Left renal cortex interstitium (tissue), 4 donors: Measurements from ENCODE around the gene CIP2A. TPM values are rescaled to one million over a fixed set of nuclear protein-coding genes. Genes with fewer than 3 reads are reported as not detected.

Source experiments
- DNase-seq, 4 donors: peaks; one replicate each; pipeline ENCODE4 v3.0.0-alpha.2; 2013; ENCODE audit warnings: low read depth in 4 of 4, low spot score in 2 of 4, missing footprints in 1 of 4
- polyA plus RNA-seq, 4 donors: library from polyadenylated mRNA; unstranded; fragments of 120-200 nt; gene quantifications; one replicate each; pipeline ENCODE4 v1.2.1, GENCODE V29; 2013; ENCODE audit not compliant: insufficient read length in 4 of 4

CIP2A gene
- polyA plus RNA-seq, 4 donors = 17.0 to 20.5 (median 19.1) TPM

DNA sequence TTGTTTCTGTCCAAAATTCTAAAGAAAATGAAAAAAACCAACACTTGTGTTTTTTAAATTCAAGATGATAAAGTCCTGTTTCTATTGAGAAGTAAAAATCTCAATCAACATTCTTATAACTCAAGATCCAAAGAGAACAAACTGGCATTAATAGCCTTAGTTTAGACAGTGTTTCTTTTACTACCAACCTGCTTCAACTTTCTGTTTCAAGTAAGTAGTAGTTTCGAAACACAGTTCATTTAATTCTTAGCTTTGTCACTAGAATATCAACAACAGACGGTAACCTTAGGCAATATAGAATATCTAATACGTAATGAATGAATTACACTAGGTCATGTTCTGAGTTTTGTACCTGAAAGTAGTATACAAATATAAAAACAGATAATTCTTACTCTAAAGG is 23.7 kb downstream of the CIP2A start:
- no peak for DNase-seq

DNA sequence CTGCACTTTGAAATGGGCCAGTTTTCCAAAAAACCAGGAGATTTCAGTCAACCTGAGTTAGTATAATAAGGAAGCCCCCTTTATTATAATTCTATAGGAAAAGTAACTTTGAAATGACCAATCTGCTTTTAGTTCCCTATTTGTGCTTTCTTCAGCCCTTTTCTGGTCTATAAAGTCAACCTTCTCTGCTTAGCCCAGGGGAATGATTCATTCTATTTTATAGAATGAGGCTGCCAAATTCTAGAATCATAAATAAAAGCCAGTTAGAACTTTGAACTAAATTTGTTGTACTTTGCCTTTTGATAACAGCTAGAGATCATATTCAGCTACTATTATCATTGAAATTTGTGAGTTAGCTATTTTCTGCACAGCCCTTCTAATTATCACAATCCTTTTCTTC is 24.7 kb downstream of the CIP2A start:
- DNase-seq = no peak

DNA sequence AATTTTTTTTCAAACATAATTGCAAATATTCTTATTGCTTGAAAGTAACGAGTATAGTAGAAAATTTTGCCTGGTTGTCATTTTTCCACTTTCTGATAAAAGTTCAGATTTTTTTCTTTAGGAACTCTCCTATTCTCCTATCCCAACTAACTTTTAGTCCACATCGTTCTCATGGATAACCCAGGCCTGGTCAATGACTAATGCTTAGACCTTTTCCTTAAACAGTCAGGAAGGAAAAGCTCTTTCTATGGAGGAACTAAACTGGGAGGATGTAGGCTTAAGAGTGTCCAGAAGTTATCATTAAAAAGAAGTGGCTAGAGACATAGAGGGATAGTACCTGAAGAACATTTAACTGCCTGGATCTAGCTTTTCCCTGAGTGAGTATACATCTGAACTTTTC is 26.7 kb downstream of the CIP2A start:
- no peak for DNase-seq

DNA sequence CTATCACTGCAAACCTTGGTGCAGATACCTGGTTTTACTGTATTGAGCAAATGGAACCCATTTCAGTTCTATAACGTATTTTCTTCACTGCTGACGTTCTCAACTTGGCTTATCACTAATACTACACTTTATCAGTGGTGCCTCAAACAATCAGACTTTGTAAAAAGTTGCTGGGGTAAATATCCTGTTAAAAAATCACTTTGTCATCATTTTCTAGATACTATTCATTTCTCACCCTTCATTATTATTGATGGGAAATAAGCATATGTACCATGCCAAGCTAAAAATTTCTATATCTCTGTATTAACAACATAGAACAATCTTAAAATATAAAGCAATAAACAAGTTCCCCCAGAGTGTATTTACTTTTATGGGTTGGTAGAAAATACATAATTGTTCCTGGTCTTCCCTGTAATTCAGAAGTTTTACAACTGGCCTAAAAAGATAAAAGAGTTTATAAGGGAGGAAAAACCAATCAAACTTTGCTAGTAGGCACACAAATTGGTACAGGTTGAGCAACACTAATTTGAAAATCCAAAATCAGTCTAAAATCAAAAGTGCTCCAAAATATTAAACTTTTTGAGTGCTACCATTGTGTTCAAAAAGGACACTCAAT is 33.2 kb downstream of the CIP2A start:
- no peak for DNase-seq

DNA sequence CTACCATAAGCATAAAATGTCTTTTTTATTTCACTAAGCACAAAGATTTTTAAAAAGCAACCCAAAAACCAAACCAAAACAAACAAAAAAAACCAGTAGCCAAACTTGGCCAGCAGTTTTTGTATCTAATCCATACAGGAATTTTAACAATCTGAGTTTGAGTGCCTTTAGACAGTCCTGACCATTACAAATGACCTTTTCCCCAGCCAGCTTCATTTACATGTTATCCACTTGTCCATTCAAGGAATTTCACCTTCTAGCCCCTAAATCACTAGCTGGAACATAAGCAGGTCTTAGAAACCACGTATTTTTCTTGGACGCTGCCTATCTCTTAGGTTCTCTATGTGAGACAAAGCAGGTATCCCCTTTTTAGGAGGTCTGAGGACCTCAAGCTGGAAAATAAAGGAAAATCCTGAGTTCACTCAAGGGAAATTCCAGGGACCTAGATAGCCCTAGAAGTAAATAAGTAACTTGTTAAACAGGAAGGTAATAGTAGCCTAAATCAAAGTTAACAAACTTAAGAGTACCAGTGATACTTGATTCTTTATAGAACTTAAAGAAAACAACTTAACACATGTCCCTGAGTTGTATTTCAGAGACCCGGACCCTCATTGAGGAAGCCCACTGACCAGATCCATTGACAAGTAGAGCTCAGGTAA is 34.2 kb downstream of the CIP2A start:
- no peak for DNase-seq

DNA sequence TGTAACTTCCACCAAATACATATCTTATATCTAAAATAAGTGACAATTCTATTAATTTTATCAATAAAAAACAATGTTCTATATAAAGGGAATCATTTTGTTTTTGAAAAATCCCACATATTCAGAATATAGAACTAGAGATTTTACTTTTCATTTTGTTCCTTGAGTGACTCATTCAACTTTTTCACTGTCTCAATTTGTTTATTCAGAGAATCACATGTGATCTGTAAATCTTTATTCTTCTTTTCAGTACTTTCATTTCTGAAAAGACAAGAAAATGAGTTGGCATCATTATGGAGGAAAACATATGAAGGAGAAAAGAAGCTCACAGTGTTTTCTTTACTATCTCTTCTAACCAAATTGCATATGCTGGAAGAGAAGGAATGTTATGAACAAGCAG is 35.0 kb downstream of the CIP2A start:
- DNase-seq = no peak

DNA sequence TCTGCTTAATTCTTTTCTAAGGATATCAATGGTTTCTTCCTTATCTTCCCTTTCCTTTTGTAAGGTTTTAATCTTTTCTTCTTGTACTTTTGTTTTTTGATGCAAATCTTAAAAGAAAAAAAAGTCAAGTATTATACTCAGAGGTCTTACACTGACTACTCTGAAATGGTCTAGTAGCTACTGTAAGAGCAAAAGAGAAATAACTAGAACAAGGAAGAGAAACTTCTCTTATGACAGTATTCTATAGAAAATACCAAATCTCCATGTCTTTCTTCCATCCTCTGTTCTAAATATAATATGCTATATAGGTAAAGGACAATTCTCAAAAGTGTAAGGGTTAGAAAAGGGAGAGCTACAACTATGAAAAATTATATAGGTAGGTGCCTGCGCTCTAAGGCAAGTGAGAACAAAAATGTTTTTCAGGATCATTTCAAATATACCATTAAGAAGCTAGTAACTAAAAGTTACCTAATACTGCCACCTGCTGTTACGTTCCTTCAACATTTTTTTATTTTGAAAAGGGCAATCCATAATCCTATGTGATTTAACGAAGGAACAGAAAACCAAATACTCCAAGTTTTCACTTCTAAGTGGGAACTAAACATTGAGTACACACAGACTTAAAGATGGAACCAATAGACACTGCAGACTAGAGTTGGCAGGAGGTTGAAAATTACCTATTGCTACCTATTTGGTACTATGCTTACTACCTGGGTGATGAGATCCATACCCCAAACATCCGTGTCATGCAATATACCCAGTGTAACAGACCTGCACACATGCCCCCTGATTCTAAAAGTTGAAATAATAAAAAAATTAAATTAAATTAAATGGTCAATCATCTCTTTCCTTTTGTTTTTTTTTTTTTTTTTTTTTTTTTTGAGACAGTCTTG is 36.7 kb downstream of the CIP2A start:
- peak in 3 of 4 donors; percentile 14 to 32 (median 26) for DNase-seq

DNA sequence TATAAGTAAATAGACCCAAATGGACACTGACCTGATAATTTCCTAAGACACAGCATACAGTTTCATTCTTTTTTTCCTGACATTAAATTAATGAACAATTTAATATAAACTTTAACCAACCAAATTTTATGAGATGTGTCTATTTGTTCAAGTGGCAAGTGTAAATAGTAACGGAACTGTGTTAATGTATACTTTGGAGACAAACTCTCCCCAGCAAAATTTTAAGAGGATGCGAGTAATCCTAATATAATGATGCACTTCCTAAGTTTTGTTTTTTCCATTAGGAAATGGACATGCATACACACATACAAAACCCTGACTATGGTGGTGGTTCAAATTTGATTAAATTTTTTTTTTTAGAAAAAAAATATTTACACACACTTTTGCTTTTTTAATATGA is 40.4 kb downstream of the CIP2A start:
- no peak for DNase-seq

DNA sequence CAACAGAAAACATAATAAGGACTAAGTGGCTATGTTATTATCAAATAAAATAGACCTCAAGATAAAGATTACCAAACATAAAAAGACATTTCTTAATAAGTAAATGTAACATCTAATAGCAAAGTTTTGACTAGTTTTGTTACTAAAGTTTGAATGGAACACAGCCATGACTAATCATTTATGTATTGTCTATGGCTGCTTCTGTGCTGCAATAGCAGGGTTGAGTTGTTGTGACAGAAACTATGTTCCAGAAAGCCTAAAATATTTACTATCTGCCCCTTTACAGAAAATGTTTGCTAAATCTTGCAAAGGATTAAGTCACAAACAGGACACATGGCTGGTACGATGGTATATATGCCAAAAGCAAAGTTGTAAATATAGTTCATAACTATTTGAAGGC is 40.9 kb downstream of the CIP2A start:
- DNase-seq = no peak

DNA sequence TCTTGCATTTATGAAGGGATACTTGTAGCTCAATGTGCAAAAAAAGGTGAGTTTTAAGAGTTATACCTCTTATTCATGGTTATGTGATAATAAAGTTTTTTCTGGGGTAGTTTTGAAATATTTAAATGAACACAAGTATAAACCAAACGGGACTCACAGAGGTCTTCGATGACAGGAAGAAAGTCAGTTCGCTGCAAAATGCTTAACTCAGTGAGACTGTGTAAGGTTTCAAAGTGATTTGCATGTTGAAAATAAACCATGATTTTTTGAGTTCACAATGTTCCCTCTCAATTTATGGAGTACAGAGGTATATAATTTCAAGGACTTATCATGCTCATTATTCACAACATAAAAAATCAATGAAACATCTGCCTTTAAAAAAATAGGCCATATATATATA is 42.5 kb downstream of the CIP2A start:
- DNase-seq = no peak

DNA sequence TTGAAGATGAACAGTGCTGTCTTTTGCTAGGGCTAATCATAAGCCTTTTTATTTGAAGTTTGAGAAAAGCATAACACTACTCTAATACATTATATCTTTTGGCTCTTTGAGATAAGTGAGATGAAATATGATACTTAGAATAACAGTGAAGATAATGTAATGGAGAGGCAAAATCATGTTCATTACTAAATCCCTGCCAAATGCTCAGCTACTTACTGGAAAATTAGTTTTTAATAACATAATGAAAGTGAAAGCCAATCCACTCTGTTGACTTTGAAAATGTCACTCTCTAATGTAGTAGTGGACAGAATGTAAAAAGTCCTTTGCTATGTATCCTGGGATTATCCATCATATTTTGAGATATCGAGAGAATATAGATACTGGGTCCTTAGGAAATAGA is 43.0 kb downstream of the CIP2A start:
- DNase-seq = no peak

DNA sequence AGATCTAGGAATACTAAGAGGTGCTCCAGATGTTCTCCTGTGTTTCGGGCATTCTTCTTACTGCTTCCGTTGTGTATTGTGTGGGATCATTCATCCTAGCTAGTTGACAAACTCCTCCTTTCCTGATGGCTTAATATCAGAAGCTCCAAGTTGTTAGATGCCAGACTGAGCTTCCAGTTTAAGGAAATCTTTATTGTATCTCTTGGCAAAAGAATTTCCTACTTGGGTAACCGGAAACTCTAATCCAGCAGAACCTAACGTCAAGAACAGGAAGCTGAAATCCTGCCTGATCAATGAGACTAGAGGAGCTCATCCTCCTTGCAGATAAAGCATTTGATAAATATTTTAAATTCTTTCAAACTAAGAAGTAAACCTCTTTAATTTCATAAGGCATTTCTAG is 51.2 kb downstream of the CIP2A start:
- DNase-seq = no peak

DNA sequence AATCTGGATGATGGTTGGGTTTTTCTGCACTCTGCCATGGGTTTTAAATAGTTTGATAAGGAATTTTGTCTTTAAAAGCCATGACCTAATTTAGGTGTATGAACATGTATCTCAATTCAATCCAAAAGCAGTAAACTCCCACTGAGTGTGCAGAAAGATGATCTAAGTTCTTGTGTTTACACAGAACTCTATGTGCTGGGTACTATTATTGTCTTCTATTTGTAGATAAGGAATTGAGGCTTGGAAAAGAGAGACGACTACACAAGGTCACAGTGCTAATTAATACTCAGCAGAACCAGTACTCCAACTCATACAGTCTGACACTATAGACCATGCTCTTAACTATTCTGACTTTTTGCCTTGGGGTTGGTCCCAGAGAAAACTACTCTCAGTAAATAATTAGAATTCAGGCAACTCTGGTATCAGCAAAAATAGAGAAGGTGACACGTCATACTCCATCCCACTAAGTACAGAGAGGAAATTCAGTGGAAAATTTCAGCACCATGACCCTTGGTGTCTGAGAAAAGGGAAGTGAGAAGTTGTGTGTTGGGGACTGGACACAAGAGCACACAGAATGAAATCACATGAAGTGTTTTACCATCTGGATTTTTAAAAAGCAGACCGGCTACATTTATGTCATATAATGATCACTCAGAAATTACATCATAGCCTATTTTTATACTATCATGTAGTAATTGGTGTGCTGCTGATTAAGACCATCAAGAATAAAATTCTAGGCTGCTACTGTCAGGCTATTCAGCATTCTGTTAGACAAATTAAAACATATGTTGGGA is 60.6 kb downstream of the CIP2A start:
- no peak for DNase-seq

DNA sequence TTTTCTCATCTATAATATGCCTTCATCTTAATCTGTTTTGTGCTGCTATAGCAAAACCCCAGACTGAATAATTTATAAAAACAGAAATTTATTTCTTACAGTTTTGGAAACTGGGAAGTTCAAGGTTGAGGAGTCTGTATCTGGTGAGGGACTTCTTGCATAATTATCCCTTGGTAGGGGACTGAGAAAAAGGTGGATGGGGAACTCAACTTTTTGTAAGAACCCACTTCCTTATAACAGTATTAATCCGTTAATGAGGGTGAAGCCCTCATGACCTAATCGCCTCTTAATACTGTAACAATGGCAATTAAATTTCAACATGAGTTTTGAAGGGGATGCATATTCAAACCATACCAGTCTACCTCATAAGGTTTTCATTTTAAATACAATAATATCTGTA is 61.4 kb downstream of the CIP2A start:
- no peak for DNase-seq

DNA sequence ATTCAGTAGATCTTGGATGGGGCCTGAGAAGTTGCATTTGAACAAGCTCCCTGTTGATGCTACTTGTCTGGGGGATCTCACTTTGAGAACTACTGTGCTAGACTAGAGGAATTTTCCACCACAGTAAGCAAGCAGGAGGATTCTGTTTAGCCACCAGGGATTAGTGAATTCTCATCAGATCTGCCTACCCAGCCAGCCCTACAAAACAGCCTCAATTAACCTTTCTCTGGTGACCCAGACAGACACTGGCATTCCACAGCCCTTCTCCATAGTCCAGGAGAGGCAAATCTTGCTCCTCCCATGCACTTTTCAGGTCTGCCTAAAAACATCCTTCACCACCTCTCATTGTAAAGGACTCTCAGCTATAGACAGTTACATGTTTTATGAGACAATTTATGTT is 62.1 kb downstream of the CIP2A start:
- peak in 1 of 4 donors; percentile 1 for DNase-seq

DNA sequence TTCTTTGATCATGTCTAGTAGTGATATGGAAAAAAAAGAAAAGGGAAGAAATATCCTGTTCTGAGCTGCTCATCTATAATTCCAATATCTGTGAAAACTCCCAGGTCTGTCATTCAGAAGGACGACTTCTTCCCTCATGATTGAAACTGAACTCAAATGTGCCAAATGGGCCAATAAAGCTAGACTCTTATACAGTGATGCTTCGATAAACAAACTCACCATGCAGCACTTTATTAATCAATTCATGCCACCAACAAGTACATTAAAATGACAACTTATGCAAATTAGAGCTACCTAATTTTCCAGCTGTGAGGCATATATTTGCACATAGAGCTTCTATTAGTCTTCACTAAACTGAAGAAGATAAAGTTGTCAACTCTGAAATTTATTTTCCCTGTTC is 63.3 kb downstream of the CIP2A start:
- no peak for DNase-seq

DNA sequence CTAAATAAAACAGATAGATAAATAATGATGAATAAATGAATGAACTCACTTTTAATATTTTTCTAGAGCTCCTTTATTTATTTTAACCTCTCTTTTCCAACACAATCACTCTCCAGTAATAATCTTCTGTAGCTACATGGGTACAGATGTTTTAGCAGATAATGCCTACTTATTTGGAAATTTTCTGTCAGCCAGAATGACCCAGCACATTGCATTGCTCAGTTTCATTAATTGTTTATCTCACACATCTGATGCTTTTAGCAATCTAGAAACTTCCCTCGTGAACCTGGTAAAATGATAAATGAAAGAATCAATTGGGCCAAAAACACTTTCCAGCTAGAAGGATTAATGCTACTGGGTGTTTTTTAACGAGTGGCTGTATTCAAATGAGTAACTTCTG is 64.0 kb downstream of the CIP2A start:
- DNase-seq = no peak

DNA sequence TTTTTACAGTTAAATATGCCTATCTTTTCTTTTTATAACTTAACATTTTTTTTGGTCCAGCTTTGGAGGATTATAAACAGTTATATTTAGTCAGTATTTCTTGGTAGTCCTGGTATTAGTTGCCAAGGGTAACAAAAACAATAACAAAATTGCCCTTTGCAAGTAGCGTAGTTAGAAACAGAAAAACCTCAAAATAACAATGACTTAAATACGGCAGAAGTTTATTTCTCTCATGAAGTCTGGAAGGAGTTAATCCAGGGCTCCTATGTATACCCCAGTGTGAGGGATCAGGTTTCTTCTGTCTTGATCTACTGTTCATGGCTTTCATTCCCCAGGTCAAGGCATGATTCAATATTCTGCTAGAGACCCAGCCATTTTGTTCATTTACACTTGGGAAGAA is 64.7 kb downstream of the CIP2A start:
- no peak for DNase-seq

DNA sequence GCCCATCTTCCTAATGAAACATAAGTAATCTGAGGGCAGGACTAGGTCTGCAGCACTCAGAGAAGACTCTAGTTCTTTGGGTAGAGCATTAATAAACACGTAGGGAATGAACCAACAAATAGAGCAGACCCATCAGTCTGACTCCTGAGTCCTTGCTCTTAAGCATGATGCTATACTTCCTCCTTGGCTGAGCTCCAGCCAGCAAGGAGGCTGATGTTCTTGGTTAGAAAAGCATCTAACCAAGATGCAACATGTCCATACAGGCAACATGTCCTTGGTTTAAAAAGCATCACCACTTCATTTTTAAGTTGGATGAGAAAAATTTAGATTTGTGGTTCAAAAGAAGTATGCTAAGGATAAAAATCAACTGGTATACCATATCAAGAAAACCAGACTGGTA is 70.3 kb downstream of the CIP2A start:
- DNase-seq = no peak

DNA sequence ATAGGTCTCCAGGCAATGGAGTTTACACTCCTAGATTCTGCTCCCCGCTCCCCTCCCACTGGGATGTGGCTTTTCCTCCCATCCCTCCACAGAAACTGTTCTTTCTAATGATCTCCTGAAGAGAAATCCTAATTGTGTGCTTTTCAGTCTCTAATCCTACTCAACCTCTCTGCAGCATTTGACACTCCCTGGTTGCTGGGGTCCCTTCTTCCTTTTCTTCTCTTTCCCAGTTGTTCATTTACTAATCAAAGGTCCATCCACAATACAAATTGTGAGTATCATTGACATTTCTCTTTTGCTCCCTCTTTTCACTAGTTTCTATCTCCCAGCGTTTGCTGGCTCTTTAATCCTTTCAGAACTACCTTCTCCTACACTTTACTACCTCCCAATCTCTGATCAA is 72.4 kb downstream of the CIP2A start:
- no peak for DNase-seq

DNA sequence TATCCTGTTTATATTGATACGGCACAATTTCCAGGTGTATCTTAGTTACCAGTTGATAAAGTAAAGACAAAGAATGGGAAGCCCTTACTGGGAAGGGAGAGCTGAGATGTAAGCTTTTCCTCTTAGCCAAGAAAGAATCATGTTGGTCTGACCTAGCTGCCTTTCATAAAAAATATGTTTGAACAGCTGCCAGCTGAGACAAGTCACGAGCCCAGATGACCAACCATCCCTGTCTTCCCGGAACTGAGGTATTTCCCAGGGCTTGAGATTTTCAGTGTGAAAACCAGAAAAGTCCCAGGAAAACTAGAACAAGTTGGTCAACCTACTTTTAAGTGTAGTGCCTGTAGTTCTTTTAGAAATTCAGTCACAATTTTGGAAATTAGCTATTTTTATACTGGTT is 75.3 kb downstream of the CIP2A start:
- DNase-seq = no peak
